ENCODE data around the gene MDM2. TPM values are rescaled to one million over a fixed set of nuclear protein-coding genes. Genes with fewer than 3 reads are reported as not detected.

The MDM2 gene
- total RNA-seq, 1 experiment from 2014 or later: 95.2 TPM

DNA sequence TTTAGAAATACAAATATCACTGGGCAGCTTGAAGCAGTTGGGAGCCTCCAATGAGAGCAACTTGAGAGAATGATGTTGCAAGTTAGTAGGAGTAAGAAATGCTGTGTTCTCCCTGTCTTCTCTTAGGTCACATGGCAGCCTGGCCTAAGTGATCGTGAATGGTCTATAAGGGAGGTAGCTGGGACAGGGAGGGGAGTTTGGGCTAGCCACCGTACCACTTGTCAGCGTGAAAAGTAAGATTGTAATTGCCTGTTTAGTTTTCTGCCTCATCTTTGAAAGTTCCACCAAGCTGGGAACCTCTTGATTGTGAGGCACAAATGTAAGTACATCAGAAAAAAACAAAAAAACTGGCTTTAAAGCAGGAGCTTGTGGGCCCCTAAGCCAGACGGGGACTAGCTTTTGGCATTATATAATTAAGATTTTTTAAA lies 36.4 kb downstream of the MDM2 start:
- ChIA-PET POLR2A (ENCODE audit: unreplicated experiment) (no interaction called here), CTCF (no interaction called here)
- no peak for TF ChIP-seq EZH2 (IDR thresholded peaks at IDR 0.05; ENCODE audit: low read depth)
- TF ChIP-seq, protein P1, sequence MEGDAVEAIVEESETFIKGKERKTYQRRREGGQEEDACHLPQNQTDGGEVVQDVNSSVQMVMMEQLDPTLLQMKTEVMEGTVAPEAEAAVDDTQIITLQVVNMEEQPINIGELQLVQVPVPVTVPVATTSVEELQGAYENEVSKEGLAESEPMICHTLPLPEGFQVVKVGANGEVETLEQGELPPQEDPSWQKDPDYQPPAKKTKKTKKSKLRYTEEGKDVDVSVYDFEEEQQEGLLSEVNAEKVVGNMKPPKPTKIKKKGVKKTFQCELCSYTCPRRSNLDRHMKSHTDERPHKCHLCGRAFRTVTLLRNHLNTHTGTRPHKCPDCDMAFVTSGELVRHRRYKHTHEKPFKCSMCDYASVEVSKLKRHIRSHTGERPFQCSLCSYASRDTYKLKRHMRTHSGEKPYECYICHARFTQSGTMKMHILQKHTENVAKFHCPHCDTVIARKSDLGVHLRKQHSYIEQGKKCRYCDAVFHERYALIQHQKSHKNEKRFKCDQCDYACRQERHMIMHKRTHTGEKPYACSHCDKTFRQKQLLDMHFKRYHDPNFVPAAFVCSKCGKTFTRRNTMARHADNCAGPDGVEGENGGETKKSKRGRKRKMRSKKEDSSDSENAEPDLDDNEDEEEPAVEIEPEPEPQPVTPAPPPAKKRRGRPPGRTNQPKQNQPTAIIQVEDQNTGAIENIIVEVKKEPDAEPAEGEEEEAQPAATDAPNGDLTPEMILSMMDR (conservative IDR thresholded peaks at IDR 0.05): no peak
- no peak for DNase-seq
- Histone ChIP-seq H3K27me3 (ENCODE audit: insufficient read depth, low read depth) (no peaks in the 10 kb centered on the region), H3K27ac (no peak overlapping the region), H2AFZ (no peak overlapping the region), H3F3A (ENCODE audit: insufficient read depth, low read depth) (0 out of 2 replicates have a peak, but pooled peaks cover 8% of the 10 kb centered on the region), H3K4me1 (replicated peaks; ENCODE audit: insufficient read depth) (no peaks in the 10 kb centered on the region), H4K20me1 (ENCODE audit: insufficient read depth) (no peaks in the 10 kb centered on the region), H3K36me3 (ENCODE audit: low read depth) (peaks cover 19% of the 10 kb centered on the region; the same call in 1 of the 2 replicates), H3K79me2 (ENCODE audit: low read depth) (no peaks in the 10 kb centered on the region), H3K9me2 (ENCODE audit: insufficient read depth) (no peaks in the 10 kb centered on the region), H3K4me3 (no peak overlapping the region), H3K9me3 (ENCODE audit: insufficient read depth, low read depth) (no peaks in the 10 kb centered on the region), H3K4me2 (no peak overlapping the region)
- intact Hi-C loops (cut with micrococcal nuclease; ENCODE audit: unreplicated experiment): no loop called here
- no TSS peak for BruUV-seq (replicated peaks)

DNA sequence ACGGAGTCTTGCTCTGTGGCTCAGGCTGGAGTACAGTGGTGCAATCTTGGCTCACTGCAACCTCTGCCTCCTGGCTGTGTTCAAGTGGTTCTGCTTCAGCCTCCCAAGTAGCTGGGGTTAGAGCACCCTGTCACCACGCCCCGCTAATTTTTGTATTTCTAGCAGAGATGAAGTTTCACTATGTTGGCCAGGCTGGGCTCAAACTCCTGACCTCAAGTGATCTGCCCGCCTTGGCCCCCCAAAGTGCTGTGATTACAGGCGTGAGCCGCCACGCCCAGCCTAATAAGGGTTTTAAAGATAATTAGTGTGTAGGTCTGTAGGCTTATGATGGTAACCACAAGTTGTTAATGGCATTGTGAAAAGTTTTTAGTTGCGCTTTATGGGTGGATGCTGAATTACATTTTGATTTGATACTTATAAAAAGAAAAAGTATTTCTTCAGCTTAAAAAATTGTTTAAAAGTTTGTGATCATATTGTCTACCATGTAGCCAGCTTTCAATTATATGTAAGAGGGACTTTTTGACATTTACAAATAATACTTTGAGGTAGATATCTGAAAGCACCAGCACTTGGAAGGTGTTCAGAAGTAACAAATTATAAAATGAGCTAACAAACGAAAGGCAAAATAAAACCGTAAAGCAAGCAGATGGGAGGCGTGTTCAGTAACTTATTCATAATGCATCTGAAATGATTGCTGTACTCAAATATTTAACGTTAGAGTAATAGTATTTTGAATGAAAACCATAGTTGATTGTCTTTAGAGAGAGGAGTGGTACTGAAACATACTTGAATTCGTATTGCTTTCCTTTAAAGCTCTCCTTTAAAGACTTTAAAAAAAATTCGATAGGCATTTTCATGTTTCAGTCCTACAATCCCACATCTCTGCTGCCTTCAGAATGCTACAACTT lies 37.1 kb downstream of the MDM2 start:
- no peak overlapping the region for H3K27ac ChIP-seq
- H3K4me2 ChIP-seq: no peak overlapping the region
- no TSS peak for BruUV-seq (replicated peaks)
- no peaks in the 10 kb centered on the region for H3K9me3 ChIP-seq (ENCODE audit: insufficient read depth, low read depth)
- no peaks in the 10 kb centered on the region for H3K9me2 ChIP-seq (ENCODE audit: insufficient read depth)
- H4K20me1 ChIP-seq (ENCODE audit: insufficient read depth): no peaks in the 10 kb centered on the region
- H3F3A ChIP-seq (ENCODE audit: insufficient read depth, low read depth): 0 out of 2 replicates have a peak, but pooled peaks cover 8% of the 10 kb centered on the region
- H3K79me2 ChIP-seq (ENCODE audit: low read depth): no peaks in the 10 kb centered on the region
- H3K4me3 ChIP-seq: no peak overlapping the region
- ChIA-PET POLR2A (ENCODE audit: unreplicated experiment) (no interaction called here), CTCF (no interaction called here)
- intact Hi-C loops (cut with micrococcal nuclease; ENCODE audit: unreplicated experiment): no loop called here
- TF ChIP-seq, protein P1 (conservative IDR thresholded peaks at IDR 0.05): no peak
- no peak for TF ChIP-seq EZH2 (IDR thresholded peaks at IDR 0.05; ENCODE audit: low read depth)
- H3K36me3 ChIP-seq (ENCODE audit: low read depth): peaks cover 13% of the 10 kb centered on the region; the same call in 1 of the 2 replicates
- DNase-seq: no peak
- H3K27me3 ChIP-seq (ENCODE audit: insufficient read depth, low read depth): no peaks in the 10 kb centered on the region
- H3K4me1 ChIP-seq (replicated peaks; ENCODE audit: insufficient read depth): no peaks in the 10 kb centered on the region
- no peak overlapping the region for H2AFZ ChIP-seq

DNA sequence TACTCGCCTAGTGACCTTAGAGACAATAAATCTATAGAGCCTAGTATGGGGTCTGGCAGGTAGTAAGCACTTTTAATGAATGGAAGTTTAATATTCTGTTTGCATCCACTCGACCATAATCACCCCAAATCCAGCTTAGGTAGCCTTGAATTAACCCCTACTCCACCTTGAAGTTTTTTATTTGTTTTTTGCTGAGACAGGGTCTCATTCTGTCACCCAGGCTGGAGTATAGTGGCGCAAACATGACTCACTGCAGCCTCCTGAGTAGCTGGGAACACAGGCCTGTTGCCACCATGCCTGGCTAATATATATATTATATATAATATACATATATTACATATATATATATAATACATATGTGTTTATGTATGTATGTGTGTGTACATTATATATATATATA lies 38.8 kb downstream of the MDM2 start:
- Histone ChIP-seq H4K20me1 (ENCODE audit: insufficient read depth) (no peaks in the 10 kb centered on the region), H3K27ac (no peak overlapping the region), H3K4me3 (no peak overlapping the region), H3K27me3 (ENCODE audit: insufficient read depth, low read depth) (no peaks in the 10 kb centered on the region), H3K9me2 (ENCODE audit: insufficient read depth) (no peaks in the 10 kb centered on the region), H3F3A (ENCODE audit: insufficient read depth, low read depth) (0 out of 2 replicates have a peak, but pooled peaks cover 8% of the 10 kb centered on the region), H3K4me1 (replicated peaks; ENCODE audit: insufficient read depth) (no peaks in the 10 kb centered on the region), H2AFZ (no peak overlapping the region), H3K36me3 (ENCODE audit: low read depth) (peaks cover 3% of the 10 kb centered on the region; the same call in 1 of the 2 replicates), H3K79me2 (ENCODE audit: low read depth) (no peaks in the 10 kb centered on the region), H3K9me3 (ENCODE audit: insufficient read depth, low read depth) (no peaks in the 10 kb centered on the region), H3K4me2 (no peak overlapping the region)
- CTCF ChIA-PET: no interaction called here
- POLR2A ChIA-PET (ENCODE audit: unreplicated experiment): interaction anchor here (0.6 kb wide), 1 partner anchor 845 kb away, joined by 4 read pairs; no protein-coding TSS in a partner anchor
- no peak for TF ChIP-seq EZH2 (IDR thresholded peaks at IDR 0.05; ENCODE audit: low read depth)
- TF ChIP-seq, protein P1 (conservative IDR thresholded peaks at IDR 0.05): no peak
- no TSS peak for BruUV-seq (replicated peaks)
- intact Hi-C loops (cut with micrococcal nuclease; ENCODE audit: unreplicated experiment): no loop called here
- DNase-seq: no peak
